Measurements from ENCODE around the gene SUPT20HL1. TPM values are rescaled to one million over a fixed set of nuclear protein-coding genes. Genes with fewer than 3 reads are reported as not detected.
A peak's percentile ranks its signal among the peaks of the same experiment; 100 is the strongest.
"Not testable (repeated sequence)": the region's sequence is repeated elsewhere in the genome, so short reads cannot be mapped to it uniquely, and the experiment has no call there.

Gene SUPT20HL1
- under 1 TPM in 1 of 10 donors, not detected in 9; 0.13 TPM for total RNA-seq
- polyA plus RNA-seq, result not detected
- long read RNA-seq, donor 1, result 0 reads
- long read RNA-seq, donor 2, result 0 reads
- long read RNA-seq, donor 3, result 0 reads

GRCh38 chrX:24360272-24360671 lies at the start of gene SUPT20HL1:
SUPT20HL1 (plus strand) TSS chrX:24360639; CDS start chrX:24362761, 2,122 bp downstream.
- no peaks in the 10 kb centered on the region for H3K4me1 ChIP-seq
- whole genome bisulfite sequencing, 2 donors, result 88 to 91% methylated on average over 3 of the region's 3 CpGs
- no peak for ATAC-seq
- no peak for DNase-seq
- intact Hi-C loops (cut with DNase I), result loop anchor here in 1 of 10 donors (10.0 kb wide), 1 partner anchor 55 kb away; no protein-coding TSS in a partner anchor
- no peaks in the 10 kb centered on the region for H3K36me3 ChIP-seq
- H3K9me3 ChIP-seq, result peaks cover 0 to 4% (median 0%) of the 10 kb centered on the region in 11 donors
- H3K27ac ChIP-seq, result no peak within 1 kb of the TSS
- H3K4me3 ChIP-seq, result no peak within 1 kb of the TSS
- no peak for TF ChIP-seq CTCF (IDR thresholded peaks at IDR 0.05)
- H3K27me3 ChIP-seq, result peaks cover 0 to 11% (median 0%) of the 10 kb centered on the region in 7 donors

DNA sequence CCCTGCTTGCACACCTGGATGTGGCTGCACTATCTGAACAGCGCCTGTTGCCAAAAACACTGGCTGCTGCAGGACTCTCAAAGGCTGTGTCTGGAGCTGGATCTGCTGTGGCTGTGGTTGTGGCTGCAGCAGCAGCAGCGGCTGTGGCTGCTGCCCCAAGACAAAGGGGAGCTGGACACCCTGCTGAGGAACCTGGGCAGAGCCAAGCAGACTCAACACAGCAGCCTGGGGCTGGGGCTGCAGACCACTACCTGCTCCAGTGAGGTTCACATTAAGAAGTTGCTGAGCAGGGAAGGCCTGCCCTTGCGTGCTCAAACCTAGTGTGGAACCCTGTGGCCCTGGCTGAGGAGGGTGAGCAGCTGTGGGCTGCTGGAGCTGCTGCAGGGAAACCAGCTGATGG lies 49.5 kb upstream of the SUPT20HL1 start:
- peaks cover 0 to 23% (median 0%) of the 10 kb centered on the region in 9 donors for H3K4me1 ChIP-seq
- WGBS, 2 donors, result 64 to 69% methylated on average over 3 of the region's 3 CpGs
- H3K36me3 ChIP-seq; H3K4me3 ChIP-seq; DNase-seq; intact Hi-C loops (cut with DNase I); H3K9me3 ChIP-seq; H3K27ac ChIP-seq: not testable (repeated sequence)
- H3K27me3 ChIP-seq, result peaks cover 0 to 36% (median 0%) of the 10 kb centered on the region in 7 donors
- peak in 4 of 8 donors; percentile 39 to 49 (median 44) for ATAC-seq

- DNase-seq; H3K9me3 ChIP-seq; intact Hi-C loops (cut with DNase I); H3K4me3 ChIP-seq; H3K27ac ChIP-seq; H3K36me3 ChIP-seq: not testable (repeated sequence)
- Histone ChIP-seq H3K4me1 (peaks cover 0 to 18% (median 0%) of the 10 kb centered on the region in 9 donors), H3K27me3 (peaks cover 0 to 32% (median 0%) of the 10 kb centered on the region in 7 donors)
- 72 to 77% methylated on average over 15 to 19 of the region's 22 CpGs for WGBS, 2 donors
- ATAC-seq, result peak in 5 of 8 donors; percentile 29 to 42 (median 39)
These were observed 48.8 kb upstream of the SUPT20HL1 start for GRCh38 chrX:24311507-24312248.

DNA sequence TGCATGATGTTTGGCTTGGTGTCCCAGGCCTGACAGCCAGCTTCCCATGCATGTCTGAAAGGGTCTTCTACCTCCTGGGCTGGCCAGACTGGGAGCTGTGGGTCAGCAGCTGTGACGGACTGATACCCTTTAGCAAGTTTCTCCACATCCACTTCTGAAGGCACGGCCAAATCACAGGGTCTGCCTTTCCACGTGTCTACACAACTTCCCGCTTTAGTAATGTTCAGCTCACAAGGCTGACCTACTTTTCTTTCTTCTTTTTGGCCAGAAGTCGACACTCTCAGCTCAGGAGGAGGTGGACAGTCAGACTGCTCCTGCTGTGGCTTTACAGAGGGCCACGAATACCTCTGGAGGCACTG lies 48.2 kb upstream of the SUPT20HL1 start:
- H3K9me3 ChIP-seq; H3K36me3 ChIP-seq; intact Hi-C loops (cut with DNase I); H3K27ac ChIP-seq; DNase-seq; H3K4me3 ChIP-seq: not testable (repeated sequence)
- ATAC-seq, result peak in 7 of 8 donors; percentile 26 to 64 (median 57)
- WGBS, 2 donors, result 58 to 76% methylated on average over 1 to 4 of the region's 6 CpGs
- Histone ChIP-seq H3K4me1 (peaks cover 0 to 14% (median 0%) of the 10 kb centered on the region in 9 donors), H3K27me3 (peaks cover 0 to 34% (median 0%) of the 10 kb centered on the region in 7 donors)

GRCh38 chrX:24314019-24314635 lies 46.3 kb upstream of the SUPT20HL1 start, which contains the start of gene SUPT20HL2:
SUPT20HL2 (minus strand) TSS chrX:24314069; CDS start chrX:24313315, 754 bp downstream.
- Histone ChIP-seq H3K36me3 (no peaks in the 10 kb centered on the region), H3K27me3 (peaks cover 0 to 35% (median 0%) of the 10 kb centered on the region in 7 donors), H3K27ac (no peak within 1 kb of the TSS), H3K4me1 (peaks cover 0 to 14% (median 0%) of the 10 kb centered on the region in 9 donors), H3K9me3 (no peaks in the 10 kb centered on the region), H3K4me3 (no peak within 1 kb of the TSS)
- WGBS, 2 donors, result 94 to 97% methylated on average over 39 of the region's 39 CpGs
- ATAC-seq (no peak), DNase-seq (no peak)
- intact Hi-C loops (cut with DNase I), result no loop called here
- TF ChIP-seq CTCF (IDR thresholded peaks at IDR 0.05), result no peak
